ENCODE data around the gene AMER3. TPM values are rescaled to one million over a fixed set of nuclear protein-coding genes. Genes with fewer than 3 reads are reported as not detected.
A peak's percentile ranks its signal among the peaks of the same experiment; 100 is the strongest.

Gene AMER3
- total RNA-seq, 2 donors from 2014 or later, result 0.33 to 0.78 TPM

DNA sequence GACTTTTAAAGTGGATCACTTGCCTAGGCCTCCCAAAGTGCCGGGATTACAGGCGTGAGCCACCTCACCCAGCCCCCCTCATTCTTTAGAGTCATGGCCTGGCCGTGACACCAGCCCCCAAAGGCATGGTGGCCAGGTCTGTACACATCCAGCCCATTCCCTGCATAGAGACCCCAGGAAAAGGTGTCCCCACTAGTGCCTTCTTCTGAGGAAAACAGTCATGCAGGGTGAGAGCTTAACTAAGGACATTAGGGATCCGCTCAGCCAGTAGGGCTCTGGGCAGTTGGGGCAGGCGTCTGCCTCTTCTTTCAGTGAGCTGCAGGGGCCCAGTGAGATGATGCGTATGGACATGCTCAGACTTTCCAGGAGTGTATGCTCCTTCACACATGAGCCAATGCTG lies 5.7 kb upstream of the AMER3 start:
- DNase-seq (no peak), ATAC-seq (no peak)
- H3K4me3 ChIP-seq, result no peak overlapping the region
- H3K9me3 ChIP-seq, result no peaks in the 10 kb centered on the region
- H3K4me1 ChIP-seq, result no peaks in the 10 kb centered on the region
- no peaks in the 10 kb centered on the region for H3K36me3 ChIP-seq (replicated peaks in 1 of 2; ENCODE audit: insufficient read depth in 1 of 2, low read depth in 2 of 2)
- H3K27me3 ChIP-seq, result no peaks in the 10 kb centered on the region
- intact Hi-C loops (cut with DNase I), result no loop called here
- H3K27ac ChIP-seq, result no peak overlapping the region
- WGBS, 2 donors, result 89 to 92% methylated on average over 5 to 6 of the region's 6 CpGs
- TF ChIP-seq, protein P1, sequence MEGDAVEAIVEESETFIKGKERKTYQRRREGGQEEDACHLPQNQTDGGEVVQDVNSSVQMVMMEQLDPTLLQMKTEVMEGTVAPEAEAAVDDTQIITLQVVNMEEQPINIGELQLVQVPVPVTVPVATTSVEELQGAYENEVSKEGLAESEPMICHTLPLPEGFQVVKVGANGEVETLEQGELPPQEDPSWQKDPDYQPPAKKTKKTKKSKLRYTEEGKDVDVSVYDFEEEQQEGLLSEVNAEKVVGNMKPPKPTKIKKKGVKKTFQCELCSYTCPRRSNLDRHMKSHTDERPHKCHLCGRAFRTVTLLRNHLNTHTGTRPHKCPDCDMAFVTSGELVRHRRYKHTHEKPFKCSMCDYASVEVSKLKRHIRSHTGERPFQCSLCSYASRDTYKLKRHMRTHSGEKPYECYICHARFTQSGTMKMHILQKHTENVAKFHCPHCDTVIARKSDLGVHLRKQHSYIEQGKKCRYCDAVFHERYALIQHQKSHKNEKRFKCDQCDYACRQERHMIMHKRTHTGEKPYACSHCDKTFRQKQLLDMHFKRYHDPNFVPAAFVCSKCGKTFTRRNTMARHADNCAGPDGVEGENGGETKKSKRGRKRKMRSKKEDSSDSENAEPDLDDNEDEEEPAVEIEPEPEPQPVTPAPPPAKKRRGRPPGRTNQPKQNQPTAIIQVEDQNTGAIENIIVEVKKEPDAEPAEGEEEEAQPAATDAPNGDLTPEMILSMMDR (IDR thresholded peaks at IDR 0.05), result no peak
- TF ChIP-seq POLR2A (IDR thresholded peaks at IDR 0.05), result no peak

DNA sequence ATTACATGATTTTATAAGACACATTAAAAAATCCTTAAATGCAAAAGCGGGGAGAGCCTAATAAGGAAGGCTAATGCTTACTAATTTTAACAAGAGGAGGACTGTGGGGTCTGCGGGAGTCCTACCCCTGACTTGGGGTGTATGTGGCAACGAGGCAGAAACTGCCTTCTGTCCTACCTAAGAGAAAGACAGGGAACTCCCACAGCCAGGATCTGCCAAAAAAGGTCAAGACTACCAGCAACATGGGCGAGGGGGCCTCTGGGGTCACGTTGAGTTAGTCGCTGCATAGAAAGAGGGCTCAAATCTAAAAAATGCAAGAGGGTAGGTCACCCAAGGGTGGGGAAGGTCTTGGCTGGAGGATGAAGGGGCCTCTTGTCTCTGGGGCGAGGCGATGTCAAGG lies 529 bp upstream of the AMER3 start:
- Histone ChIP-seq H3K27ac (no peak overlapping the region), H3K27me3 (no peaks in the 10 kb centered on the region), H3K4me3 (no peak overlapping the region), H3K9me3 (no peaks in the 10 kb centered on the region), H3K4me1 (peaks cover 17% of the 10 kb centered on the region), H3K36me3 (replicated peaks in 1 of 2; ENCODE audit: insufficient read depth in 1 of 2, low read depth in 2 of 2) (no peaks in the 10 kb centered on the region)
- TF ChIP-seq, protein P1 (IDR thresholded peaks at IDR 0.05), result no peak
- no peak for TF ChIP-seq POLR2A (IDR thresholded peaks at IDR 0.05)
- DNase-seq, result no peak
- 59 to 62% methylated on average over 8 of the region's 8 CpGs for WGBS, 2 donors
- no peak for ATAC-seq
- intact Hi-C loops (cut with DNase I), result no loop called here

DNA sequence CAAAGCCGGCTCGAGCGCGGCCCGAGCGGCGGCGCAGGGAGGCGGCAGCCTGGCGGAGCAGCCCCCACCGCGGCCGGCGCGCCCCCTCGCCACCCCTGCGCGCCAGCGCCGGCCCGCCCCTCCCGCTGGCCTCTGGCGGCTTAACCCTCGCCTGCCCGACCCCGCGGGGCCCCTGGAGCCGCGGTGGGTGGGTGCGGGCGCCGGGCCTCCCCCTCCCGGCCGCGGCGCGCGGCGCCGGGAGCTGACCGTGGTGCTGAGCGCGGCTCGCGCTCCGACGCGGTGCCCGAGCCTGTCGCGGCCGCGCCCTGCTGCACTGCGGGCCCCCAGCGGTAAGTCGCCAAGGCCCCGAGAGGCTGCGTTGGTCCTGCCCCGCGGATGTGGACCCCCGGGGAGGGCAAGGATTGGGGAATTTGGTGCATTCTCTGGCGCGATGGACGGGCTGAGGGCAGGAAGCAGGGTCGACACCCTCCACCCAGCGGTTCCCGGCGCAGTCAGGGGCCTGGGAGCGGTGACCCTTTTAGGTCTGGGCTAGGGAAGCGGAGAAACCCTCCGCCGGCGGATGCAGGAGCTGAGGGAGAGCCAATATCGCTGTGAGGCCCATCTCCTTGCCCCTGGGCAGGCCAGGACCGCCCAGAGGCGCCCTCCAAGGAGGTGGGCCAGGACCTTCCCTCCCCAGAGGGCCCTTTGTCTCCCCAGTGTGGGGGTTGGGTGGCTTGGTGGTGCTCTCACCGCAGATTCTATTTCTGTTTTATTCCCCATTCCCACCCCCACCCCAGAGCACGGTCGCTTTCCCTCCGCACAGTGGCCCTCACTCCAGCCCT lies 923 bp downstream of the AMER3 start:
- Histone ChIP-seq H3K27me3 (no peaks in the 10 kb centered on the region), H3K9me3 (no peaks in the 10 kb centered on the region), H3K4me1 (peaks cover 29% of the 10 kb centered on the region), H3K4me3 (peak overlapping the region in 1 of 2 donors; percentile 63), H3K36me3 (replicated peaks in 1 of 2; ENCODE audit: insufficient read depth in 1 of 2, low read depth in 2 of 2) (no peaks in the 10 kb centered on the region), H3K27ac (peak overlapping the region in 1 of 4 donors; percentile 36)
- 8 to 24% methylated on average over 11 to 42 of the region's 80 CpGs for WGBS, 2 donors
- no peak for TF ChIP-seq POLR2A (IDR thresholded peaks at IDR 0.05)
- TF ChIP-seq, protein P1 (IDR thresholded peaks at IDR 0.05), result peak in 3 of 7 experiments; percentile 8 to 32 (median 24)
- peak in 2 of 4 donors; percentile 28 to 49 for DNase-seq
- peak; percentile 73 for ATAC-seq
- intact Hi-C loops (cut with DNase I), result no loop called here

DNA sequence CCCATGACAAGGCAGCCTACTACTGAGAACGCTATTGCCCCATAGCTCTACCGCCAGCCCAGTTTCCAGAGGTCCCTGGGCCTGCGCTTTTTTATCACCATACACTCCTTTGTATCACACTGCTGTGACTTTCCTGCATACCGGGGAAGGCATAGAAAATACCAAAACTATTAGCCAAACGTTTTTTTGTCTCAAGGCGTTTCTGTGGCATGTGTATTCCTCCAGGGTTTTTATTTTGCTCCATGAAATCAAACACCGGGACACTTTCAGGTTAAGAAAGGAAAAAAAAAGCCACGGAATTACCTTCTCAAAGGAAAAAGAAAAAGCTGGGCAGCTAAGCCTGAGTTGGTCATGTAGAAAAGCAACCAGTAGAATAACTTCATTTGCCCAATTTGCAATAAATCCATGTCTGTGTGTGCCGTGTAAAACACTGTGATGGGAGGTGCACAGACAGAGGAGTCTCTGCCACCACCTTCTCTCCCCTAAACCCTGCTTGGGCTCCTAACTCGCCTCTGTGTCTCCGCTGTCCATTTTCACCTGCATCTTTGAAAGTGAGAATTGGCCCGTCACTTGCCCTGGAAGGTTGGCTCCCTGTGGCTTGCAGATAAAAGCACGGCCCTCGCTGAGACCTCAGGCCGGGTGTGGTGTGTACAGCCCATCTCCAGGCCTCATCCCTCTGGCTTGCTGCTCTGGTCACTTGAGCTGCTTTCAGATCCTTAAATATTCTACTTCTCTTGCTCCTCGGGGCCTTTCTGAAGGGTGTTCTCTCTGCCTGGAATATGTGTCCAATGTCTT lies 1.7 kb downstream of the AMER3 start:
- Histone ChIP-seq H3K4me3 (no peak overlapping the region), H3K27me3 (no peaks in the 10 kb centered on the region)

More for the DNA sequence above, 1.7 kb downstream of the AMER3 start:
- Histone ChIP-seq H3K36me3 (replicated peaks in 1 of 2; ENCODE audit: insufficient read depth in 1 of 2, low read depth in 2 of 2) (no peaks in the 10 kb centered on the region), H3K27ac (no peak overlapping the region), H3K9me3 (no peaks in the 10 kb centered on the region), H3K4me1 (peaks cover 29% of the 10 kb centered on the region)
- 44 to 55% methylated on average over 16 of the region's 16 CpGs for WGBS, 2 donors
- DNase-seq (no peak), ATAC-seq (no peak)
- intact Hi-C loops (cut with DNase I), result no loop called here
- TF ChIP-seq, protein P1 (IDR thresholded peaks at IDR 0.05), result no peak
- TF ChIP-seq POLR2A (IDR thresholded peaks at IDR 0.05), result no peak
